Cardiac fibroblast (primary cell): Measurements from ENCODE around the gene EMC1.

Source experiments
- DNase-seq, 2 donors: peaks; one replicate each; pipeline versions ENCODE4 v3.0.0 to v3.0.0-alpha.2; 2010; ENCODE audit warnings: low read depth in 2 of 2
- H3K4me3 ChIP-seq, 2 donors: replicated peaks in 1 of 2; 1 replicate in 1 of 2; 2 replicates in 1 of 2; pipeline ENCODE4 v1.5.1; 2011; ENCODE audit warnings: low read depth in 2 of 2, low read length in 2 of 2, mild to moderate bottlenecking in 2 of 2, moderate library complexity in 1 of 2
- CTCF ChIP-seq: IDR thresholded peaks from one replicate; pipeline ENCODE4 v1.5.1; 2011; ENCODE audit warnings: low read depth, mild to moderate bottlenecking, low read length, inconsistent platforms

Gene EMC1

GRCh38 chr1:19209439-19209989 is 41.8 kb downstream of the EMC1 start:
- TF ChIP-seq CTCF, result no peak
- peak; percentile 63 to 64 for DNase-seq

GRCh38 chr1:19208710-19209438 is 42.5 kb downstream of the EMC1 start:
- H3K4me3 ChIP-seq, result peak overlapping the region; percentile 82 to 91
- no peak for TF ChIP-seq CTCF
- peak; percentile 53 to 70 for DNase-seq

More at GRCh38 chr1:19209439-19209989, 41.8 kb downstream of the EMC1 start:
- H3K4me3 ChIP-seq, result peak overlapping the region; percentile 82 to 91

- DNase-seq, result no peak
- H3K4me3 ChIP-seq, result no peak overlapping the region
- no peak for TF ChIP-seq CTCF
Observed at GRCh38 chr1:19206947-19207346, 44.4 kb downstream of the EMC1 start.

GRCh38 chr1:19205845-19206244 is 45.5 kb downstream of the EMC1 start:
- no peak overlapping the region for H3K4me3 ChIP-seq
- TF ChIP-seq CTCF, result no peak
- DNase-seq, result no peak

GRCh38 chr1:19205403-19205802 is 45.9 kb downstream of the EMC1 start:
- H3K4me3 ChIP-seq, result no peak overlapping the region
- no peak for DNase-seq
- TF ChIP-seq CTCF, result no peak

- TF ChIP-seq CTCF, result no peak
- no peak overlapping the region for H3K4me3 ChIP-seq
- DNase-seq, result peak in 1 of 2 donors; percentile 45
Observed at GRCh38 chr1:19204446-19205266, 46.7 kb downstream of the EMC1 start.
